Measurements from ENCODE around the gene AAMP.

DNA sequence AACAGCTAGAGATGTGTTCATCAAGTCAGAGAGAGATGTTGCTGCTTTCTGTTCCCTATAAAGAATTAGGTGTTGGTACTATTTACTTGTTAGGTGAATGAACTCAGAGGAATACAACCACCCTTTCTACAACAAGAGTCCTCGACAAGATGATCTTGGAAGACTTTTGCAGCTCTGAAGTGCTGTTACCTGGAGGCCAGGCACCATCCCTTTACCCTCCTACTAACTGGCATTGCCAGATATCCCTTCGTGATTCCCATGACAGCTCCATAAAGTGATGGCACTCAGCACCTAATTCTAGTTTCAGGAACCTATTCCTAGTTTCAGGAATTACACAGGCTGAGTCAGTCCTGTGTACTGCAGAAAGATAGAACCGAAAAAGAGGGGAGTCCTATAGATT is 43.0 kb downstream of the AAMP start:
- TF ChIP-seq, protein P1, sequence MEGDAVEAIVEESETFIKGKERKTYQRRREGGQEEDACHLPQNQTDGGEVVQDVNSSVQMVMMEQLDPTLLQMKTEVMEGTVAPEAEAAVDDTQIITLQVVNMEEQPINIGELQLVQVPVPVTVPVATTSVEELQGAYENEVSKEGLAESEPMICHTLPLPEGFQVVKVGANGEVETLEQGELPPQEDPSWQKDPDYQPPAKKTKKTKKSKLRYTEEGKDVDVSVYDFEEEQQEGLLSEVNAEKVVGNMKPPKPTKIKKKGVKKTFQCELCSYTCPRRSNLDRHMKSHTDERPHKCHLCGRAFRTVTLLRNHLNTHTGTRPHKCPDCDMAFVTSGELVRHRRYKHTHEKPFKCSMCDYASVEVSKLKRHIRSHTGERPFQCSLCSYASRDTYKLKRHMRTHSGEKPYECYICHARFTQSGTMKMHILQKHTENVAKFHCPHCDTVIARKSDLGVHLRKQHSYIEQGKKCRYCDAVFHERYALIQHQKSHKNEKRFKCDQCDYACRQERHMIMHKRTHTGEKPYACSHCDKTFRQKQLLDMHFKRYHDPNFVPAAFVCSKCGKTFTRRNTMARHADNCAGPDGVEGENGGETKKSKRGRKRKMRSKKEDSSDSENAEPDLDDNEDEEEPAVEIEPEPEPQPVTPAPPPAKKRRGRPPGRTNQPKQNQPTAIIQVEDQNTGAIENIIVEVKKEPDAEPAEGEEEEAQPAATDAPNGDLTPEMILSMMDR (conservative IDR thresholded peaks at IDR 0.05; ENCODE audit: low read length) = no peak
- no peak for TF ChIP-seq EZH2phosphoT487 (IDR thresholded peaks at IDR 0.05; ENCODE audit: borderline replicate concordance, low read depth, low read length)
